Measurements from ENCODE around the gene CALHM1.
A peak's percentile ranks its signal among the peaks of the same experiment; 100 is the strongest.
"Not testable (repeated sequence)": the region's sequence is repeated elsewhere in the genome, so short reads cannot be mapped to it uniquely, and the experiment has no call there.

Gene CALHM1

GRCh38 chr10:103427866-103428265 lies 30.8 kb downstream of the CALHM1 start:
- no peak for FAIRE-seq

DNA sequence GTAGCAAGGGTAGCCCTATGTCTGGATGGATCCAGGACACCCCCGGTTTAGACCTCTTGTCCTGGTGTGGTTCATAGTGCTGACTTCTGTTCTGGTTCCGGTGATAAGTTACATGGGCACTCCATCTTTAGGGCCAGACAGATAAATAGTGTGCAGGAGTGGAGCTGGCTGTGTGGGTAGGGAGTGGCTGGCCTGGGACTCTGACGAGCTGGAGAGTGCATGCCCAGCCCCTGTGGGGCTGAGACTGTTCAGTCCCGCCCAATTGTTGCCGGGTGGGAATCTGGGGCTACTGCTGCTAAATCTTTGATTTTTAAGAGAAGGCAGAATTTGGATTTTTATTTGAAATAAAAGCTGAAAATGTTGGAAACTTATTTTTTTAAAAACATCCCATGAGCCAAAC lies 35.0 kb downstream of the CALHM1 start:
- no peak for FAIRE-seq

- FAIRE-seq: no peak
Measured at GRCh38 chr10:103419101-103419500, 39.6 kb downstream of the CALHM1 start.

GRCh38 chr10:103417601-103418000 lies 41.1 kb downstream of the CALHM1 start:
- no peak for FAIRE-seq

DNA sequence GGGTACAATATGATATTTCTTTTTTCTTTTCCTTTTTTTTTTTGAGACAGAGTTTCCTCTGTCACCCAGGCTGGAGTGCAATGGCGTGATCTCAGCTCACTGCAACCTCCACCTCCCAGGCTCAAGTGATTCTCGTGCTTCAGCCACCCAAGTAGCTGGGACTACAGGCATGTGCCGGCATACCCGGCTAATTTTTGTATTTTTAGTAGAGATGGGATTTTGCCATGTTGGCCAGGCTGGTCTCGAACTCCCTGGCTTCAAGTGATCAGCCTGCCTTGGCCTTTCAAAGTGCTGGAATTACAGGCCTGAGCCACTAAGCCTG lies 41.6 kb downstream of the CALHM1 start:
- FAIRE-seq: not testable (repeated sequence)

- FAIRE-seq: peak; percentile 82
Measured at GRCh38 chr10:103416436-103417147, 42.1 kb downstream of the CALHM1 start.

GRCh38 chr10:103415581-103415980 lies 43.1 kb downstream of the CALHM1 start:
- no peak for FAIRE-seq

GRCh38 chr10:103413564-103413963 lies 45.1 kb downstream of the CALHM1 start:
- no peak for FAIRE-seq

Measured in A204.1 (cell line).